Measurements from ENCODE around the gene UFC1.
"Not testable (repeated sequence)": the region's sequence is repeated elsewhere in the genome, so short reads cannot be mapped to it uniquely, and the experiment has no call there.

Gene UFC1

DNA sequence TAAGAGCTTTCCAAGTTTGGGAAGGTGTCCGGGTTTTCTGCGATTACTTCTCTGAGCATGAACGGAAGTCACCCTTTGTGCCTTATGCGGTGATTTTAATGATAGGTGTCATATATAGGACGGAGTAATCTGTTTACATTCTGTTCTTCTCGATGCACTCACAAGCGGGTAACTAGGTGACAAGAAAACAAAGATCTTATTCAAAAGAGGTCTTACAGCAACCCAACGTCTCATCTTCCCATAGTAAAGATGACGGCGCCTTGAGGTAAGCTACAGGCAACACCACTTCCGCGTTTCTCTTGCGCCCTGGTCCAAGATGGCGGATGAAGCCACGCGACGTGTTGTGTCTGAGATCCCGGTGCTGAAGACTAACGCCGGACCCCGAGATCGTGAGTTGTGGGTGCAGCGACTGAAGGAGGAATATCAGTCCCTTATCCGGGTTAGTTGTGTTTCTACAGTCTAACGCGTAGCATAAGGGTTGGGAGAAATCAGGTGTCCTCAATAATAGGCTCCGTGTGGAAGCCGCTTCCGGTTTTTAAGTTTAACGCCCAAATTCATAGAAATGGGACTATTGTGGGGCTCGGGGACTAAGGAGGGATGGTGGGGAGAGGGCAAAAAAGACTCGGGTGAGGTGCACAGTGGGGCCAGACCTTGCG is at the start of gene UFC1:
TSS of gene UFC1 (plus strand) at position 297 of the 656 bp plus-strand sequence. CDS start at position 317, 20 bp downstream.
- DNase-seq (ENCODE audit: low read depth in 2 of 2), result peak; percentile 66 to 77

DNA sequence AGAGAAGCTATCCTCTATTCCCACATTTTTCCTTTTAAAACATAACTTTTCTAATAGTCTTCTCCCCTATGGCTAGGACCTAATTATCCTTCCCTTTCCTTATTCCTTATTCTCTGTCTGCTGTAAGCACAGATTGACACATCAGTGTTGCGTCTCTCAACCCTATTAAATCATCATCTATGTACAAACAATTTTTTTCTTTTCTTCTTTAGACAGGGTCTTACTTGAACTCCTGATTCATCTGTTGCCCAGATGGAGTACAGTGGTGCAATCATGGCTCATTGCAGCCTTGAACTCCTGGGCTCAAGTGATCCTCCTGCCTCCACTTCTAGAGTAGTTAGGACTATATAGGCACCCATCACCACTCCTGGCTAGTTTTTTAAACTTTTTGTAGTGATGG is 47.3 kb upstream of the UFC1 start:
- DNase-seq (ENCODE audit: low read depth in 2 of 2), result no peak

DNA sequence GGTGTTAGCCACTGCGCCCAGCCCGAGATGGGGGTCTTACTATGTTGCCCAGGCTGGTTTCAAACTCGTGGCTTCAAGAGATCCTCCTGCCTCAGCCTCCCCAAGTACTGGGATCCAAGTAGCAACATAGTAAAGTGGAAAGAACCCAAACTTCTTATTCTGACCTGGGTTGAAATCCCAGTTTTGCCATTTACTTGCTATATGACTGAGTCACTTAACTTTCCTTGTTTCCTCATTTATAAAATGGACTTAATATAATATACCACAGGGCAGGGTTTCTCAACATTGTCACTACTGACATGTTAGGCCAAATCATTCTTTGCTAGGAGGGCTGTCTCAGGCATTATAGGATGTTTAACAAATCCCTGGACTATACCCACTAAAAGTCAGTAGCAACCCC is 42.7 kb upstream of the UFC1 start:
- DNase-seq (ENCODE audit: low read depth in 2 of 2), result no peak

DNA sequence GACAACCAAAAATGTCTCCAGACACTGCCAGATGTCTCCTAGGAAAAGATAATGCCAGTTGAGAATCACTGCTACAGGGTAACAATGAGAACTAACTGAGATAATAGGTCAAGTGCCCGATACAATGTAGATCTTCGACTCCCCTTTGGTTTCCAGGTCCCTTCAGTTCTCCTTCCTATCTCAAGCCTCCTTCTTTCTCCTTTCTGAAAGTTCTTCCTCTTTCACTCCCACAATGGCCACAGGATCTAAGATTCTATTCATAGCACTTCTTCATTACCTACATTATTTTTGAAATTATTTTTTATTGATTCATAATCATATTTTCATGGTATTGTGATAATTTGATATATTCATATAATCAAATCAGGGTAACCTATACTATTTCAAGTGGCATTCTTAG is 42.3 kb upstream of the UFC1 start:
- no peak for DNase-seq (ENCODE audit: low read depth in 2 of 2)

DNA sequence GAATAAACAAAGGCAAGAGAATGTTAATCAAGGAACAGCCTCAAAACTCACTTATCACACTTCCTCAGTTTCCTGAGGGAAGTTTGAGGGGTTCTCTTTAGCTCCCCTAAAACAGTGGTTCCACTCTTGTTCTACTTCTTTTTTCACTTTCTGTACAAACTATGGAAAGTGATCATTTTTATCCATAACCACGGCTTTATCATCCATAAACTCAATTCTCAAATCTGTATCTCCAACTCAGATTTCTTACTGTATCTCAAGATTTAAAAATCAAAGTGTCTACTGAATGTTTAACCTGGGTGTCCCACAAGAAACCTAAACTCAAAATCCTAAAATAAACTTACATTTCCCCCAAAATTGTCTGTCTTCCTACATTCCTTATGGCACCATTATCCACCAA is 39.9 kb upstream of the UFC1 start:
- no peak for DNase-seq (ENCODE audit: low read depth in 2 of 2)

DNA sequence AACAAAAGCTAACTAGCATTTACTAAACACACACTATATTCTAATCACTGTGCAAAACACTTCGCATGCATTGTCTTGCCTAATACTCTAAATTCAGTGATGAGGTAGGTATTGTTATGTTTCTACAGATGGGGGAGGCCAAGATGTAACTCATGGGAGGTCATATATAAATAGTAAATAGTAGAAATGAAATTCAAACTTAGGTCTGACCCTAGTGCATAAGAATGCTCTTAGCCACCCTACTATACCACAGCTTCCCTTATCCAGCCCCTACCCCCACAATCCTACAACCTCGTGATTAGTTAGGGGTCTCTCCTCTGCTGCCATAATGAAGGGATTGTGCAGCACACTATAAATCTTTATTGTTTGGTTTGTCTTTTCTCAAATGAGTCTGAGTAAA is 39.2 kb upstream of the UFC1 start:
- no peak for DNase-seq (ENCODE audit: low read depth in 2 of 2)

DNA sequence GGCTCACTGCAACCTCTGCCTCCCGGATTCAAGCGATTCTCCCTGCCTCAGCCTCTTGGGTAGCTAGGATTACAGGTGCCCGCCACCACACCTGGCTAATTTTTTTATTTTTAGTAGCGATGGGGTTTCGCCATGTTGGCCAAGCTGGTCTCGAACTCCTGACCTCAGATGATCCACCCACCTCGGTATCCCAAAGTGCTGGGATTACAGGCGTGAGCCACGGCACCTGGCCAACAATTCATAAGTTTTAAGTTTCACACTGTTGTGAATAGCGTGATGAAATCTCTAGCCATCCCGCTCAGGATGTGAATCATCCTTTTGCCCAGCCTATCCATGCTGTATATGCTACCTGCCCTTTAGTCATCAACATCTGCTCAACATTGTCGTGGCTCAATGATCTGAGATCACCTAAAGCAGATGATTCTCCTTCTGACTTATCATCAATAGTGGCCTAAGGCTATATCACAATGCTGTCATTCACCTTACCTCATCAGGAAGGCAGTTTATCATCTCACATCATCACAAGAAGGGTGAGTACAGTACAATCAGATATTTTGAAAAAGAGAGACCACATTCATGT is 38.6 kb upstream of the UFC1 start:
- peak; percentile 41 to 51 for DNase-seq (ENCODE audit: low read depth in 2 of 2)

DNA sequence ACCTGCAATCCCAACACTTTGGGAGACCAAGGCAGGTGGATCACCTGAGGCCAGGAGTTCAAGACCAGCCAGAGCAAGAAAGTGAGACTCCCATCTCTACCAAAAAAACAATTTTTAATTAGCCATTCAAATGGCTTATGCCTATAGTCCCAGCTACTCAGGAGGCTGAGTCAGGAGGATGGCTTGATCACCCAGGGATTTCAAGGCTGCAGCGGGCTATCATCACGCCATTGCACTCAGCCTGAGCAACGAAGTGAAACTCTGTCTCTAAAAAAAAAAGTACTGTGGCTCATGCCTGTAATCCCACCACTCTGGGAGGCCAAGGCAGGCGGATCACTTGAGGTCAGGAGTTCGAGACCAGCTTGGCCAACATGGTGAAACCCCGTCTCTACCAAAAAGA is 37.8 kb upstream of the UFC1 start:
- DNase-seq (ENCODE audit: low read depth in 2 of 2), result not testable (repeated sequence)

DNA sequence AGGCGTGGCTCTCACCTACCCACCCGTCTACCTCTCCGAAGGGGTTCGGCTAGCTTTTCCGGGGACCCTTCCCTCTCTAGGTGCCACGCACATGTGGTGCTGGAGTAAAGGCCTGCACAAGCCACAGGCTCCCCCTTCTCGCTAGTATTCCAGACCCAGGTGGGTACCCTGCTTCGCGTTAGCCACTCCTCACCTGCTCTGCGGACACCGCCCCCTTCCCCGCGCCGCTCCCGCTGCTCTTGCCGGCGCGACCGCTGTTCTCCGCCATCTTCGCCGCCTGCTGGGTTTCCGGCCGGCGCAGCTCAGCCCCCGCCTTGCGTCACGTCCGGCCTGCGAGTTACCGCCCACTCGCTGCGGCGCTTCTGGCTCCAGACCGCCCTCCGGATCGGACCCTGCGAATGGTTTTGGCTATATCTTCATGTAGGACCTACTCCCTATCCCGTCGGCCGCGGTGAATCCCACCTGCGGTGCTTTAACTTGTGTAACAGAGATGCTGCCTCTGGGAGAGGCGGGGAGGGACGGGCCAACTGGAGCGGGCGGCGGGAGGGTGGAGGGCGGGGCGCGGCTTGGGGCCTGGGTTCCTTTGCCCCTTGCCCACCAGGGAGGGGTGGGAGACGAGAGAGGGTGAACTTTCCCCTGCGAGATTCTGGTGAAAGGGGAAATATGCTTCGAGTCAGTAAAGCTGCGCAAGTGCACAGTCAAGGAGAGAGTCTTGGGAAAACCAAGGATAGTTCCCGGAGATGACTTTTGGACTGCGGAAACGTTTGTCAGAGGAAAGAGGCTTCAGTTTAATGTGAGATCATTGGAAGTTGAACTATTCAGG is 35.8 kb upstream of the UFC1 start, which contains the start of the genes NIT1 and PFDN2:
TSS of gene NIT1 (plus strand) at position 347 of the 823 bp plus-strand sequence. CDS start at position 419, 72 bp downstream.
TSS of gene PFDN2 (minus strand) at position 279 of the 823 bp plus-strand sequence. CDS start at position 268, 11 bp downstream.
- peak; percentile 74 to 82 for DNase-seq (ENCODE audit: low read depth in 2 of 2)

DNA sequence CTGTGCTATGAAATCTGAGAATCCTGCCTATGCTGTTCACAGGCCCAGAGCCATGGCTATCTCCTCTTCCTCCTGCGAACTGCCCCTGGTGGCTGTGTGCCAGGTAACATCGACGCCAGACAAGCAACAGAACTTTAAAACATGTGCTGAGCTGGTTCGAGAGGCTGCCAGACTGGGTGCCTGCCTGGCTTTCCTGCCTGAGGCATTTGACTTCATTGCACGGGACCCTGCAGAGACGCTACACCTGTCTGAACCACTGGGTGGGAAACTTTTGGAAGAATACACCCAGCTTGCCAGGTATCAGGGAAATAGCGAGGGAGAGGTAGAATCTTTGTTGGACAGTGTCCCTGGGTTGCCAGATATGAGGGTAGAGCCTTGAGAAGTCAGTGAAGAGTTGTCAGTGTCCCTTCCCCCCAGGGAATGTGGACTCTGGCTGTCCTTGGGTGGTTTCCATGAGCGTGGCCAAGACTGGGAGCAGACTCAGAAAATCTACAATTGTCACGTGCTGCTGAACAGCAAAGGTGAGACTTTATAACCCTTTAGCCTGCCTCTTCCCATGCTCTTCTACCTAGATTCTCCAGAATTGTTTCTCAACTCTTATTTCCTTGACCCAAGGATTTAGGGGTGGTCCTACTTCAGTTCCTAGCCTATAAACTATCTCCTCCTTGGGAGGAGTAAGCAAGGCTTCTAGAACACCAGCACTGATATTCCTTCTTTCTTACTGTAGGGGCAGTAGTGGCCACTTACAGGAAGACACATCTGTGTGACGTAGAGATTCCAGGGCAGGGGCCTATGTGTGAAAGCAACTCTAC is 34.5 kb upstream of the UFC1 start:
- DNase-seq (ENCODE audit: low read depth in 2 of 2), result peak; percentile 66 to 70

DNA sequence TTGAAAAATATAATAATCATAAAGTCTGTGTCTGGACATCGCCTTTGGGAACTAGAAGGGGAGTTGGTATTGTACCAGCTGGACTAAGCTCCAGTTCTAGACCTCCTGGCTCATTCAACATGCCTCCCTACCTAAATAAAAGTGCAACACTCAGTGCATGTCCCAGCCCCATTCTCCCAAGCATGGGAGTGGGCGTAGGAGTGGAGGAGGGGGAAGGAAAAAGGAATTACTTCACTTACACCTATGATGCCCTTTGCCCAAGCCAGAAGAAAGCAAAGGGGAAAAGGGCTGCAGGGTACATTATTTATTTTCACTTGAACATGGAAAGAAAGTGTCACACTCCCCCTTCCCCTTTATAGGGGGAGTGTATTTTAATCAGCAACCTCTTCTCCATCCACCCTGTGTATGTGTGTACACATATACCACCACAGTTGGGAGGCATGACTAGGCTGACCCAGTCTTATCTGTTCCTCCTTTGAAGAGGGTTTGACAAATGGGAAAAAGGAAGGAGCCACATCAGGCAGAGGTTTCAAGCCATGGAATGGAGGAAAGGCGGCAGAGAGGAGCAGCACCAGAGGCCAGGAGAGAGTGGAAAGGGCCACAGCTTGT is 32.6 kb upstream of the UFC1 start:
- no peak for DNase-seq (ENCODE audit: low read depth in 2 of 2)

DNA sequence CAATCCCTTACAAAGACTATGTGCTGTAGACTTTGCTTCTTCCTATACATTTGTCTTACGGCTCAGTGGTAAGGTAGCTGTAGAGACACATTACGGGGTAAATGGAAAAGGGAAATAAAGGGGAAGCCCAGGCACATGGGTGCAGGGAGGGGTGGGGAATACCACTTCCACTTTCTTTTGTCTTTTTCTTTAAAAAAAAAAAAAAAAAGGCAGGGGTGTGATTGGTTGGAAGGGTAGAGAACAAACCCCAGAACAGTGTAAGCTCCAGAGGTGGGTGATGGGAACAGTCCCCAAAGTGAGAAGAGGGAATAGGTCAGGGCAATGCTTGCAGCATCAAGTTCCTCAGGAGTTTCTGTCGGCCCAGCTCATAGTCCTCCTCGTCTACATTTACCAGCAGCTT is 31.9 kb upstream of the UFC1 start:
- no peak for DNase-seq (ENCODE audit: low read depth in 2 of 2)

DNA sequence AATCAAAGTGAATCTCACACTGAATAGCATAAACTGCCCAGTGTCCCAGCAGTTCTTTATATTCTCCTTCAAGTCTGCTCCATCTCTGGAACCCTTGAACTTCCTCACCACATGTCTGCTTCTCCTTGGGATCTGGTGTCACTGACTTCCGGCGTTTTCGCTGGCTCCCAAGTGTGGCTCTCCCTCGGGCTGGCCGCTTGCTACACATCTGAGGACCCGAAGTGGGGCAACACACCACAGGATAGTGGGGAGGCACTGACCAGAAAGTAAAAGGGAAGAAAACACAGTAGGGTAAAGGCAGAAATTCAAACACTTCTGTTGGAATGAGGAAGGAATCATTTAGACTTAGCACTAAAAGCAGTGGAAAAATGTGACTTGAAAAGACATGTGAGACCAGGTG is 30.8 kb upstream of the UFC1 start:
- DNase-seq (ENCODE audit: low read depth in 2 of 2), result no peak

DNA sequence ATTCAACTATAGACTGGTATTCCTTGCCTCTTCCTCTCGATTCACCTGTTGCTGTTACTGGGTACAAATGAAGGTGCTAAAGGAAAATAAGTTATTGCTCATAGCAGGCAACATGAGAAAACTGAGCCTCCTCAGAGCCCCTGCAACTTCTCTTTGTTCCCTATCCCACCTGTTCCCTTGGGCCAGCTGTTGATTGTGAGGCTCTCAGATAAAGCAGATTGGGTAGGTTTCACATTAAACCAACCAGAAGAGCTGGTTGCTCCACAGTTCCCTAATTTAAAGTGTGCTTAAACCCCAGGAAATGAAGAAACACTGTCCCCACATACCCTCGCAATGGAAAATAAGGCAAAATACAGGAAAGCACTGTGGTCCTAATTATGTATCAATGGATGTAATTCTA is 26.1 kb upstream of the UFC1 start:
- no peak for DNase-seq (ENCODE audit: low read depth in 2 of 2)

DNA sequence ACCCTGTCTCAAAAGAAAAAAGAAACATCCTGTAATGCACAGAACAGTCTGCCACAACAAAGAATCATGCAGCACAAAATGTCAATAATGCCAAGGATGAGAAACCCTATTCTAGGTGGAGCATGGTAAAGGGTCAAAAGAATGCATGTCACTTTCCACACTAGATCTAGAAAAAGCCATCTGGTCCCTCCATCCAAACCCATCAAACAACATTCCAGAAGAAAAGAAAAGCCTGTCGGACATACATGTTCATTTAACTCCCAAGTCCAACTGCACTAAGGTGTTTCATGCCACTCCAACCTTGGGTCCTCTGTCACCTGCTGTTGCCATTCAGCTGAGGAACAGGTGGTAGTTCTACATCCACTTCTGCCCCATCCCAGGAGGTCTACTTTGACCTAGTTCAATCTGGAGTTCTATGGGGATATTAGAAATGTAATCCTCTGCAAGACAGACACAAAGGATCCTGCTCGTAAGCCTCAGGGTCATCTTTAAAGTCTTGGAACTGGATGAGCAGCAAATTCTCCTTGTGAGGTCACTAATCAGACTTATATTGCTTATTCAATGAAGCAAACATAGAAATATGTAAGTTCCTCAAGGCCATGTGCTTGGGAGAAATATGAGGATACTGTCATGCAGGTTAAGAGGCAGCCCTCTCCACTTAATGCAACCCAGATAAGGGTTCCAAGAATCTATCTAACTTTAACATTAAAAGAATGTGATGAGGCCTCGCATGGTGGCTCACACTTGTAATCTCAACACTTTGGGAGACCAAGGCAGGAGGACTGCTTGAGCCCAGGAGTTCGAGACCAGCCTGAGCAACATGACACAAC is 25.0 kb upstream of the UFC1 start:
- no peak for DNase-seq (ENCODE audit: low read depth in 2 of 2)

DNA sequence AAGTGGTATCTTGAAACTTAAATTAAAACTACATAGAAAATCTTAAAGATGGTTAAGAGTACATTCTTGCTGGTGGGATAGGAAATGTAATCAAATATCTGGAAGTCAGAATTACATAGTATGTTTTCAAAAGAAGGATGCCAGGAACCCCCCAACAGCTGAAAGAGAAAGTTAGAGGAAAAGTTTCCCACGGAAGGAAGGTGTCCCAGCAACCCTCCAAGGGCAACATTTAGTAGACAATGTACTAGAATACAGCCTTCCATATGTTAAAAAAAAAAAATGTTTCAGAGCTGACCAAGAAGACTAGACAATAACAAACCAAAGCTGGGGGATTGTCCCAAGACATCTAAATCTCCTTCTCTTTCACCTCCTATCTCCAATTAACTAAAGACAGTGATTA is 23.5 kb upstream of the UFC1 start:
- DNase-seq (ENCODE audit: low read depth in 2 of 2), result no peak

DNA sequence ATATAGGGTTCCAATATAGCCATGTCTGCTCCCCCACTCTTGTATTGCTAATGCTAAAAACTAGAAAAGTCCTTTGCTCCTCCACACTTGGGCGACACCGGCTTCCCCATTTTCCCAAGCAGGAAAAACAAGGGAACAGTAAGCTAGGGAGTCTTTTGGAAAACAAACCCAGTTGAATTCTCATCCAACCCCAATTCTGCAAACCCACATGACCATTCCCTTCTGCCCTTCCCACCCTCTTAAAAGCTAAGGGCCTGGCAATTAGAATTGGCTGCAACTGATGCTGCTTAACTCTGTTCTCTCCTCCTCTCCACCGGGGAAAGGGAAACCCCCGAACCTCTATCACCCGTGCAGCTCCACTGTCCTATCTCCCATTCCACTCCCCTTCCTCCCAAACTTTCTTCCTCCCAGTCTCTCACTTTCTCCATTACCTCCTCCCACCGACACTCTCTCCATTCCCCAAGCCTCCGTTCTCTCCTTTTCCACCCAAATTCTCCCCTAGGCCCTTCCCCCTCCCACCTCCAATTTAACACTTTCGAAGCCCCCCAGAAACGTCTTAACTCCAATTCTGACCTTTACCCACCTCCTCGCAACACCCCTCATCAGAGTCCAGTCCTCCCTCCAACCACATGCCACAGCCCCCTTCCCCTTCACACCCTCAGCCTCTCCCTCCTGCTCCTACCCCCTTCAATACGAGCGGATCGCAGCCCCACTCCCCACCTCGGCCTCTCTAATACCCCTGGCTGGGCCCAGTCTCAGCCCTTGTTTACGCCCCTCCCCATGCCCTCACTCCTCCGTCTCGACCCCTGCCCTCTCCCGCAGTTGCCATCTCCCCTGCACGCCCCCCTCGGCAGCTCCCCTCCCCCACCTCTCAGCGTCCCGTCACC is 22.0 kb upstream of the UFC1 start:
- no peak for DNase-seq (ENCODE audit: low read depth in 2 of 2)

DNA sequence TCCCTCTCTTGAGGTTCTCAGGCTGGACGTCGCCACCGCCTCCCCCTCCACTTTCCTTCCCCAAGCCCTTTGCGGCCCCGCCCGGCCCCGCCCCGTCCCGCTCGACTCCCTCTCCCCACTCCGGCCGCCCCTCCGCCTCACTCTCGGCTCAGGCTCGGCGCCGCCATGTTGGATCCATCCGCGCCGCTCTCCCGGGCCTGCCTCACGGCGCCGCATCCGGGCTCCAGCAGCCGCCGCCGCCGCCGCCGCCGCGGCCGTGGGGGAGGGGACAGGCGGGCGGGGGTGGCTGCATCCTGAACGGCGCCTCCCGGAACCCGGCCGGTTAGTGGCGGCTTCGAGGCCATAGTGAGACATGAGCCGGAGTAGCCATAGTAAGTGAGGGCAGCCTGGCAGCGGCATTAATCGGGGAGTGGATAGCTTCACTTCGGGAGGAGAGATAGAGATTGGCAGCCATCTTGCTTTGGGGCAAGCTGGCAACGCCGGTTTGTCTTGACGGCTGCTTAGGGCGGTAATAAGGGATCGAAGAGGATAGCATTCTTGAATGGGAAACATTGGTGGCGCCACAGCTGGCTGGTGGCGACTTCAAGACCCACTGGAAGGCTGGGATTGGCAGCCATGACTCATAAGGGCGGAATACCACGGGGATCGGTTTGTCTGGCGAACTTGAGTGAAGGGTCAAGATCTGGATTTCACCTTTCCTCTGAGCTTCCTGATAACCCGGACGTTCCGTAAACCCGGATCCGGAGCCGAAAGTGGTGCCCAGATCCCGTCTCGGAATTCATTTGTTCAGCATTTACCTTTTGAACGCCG is 21.2 kb upstream of the UFC1 start, which contains the start of gene DEDD:
TSS of gene DEDD (minus strand) at position 258 of the 810 bp plus-strand sequence. CDS start 8,205 bp downstream, outside the sequence.
- DNase-seq (ENCODE audit: low read depth in 2 of 2), result peak; percentile 87 to 90

Data from stimulated activated CD4-positive, alpha-beta T cell treated with anti-CD3 and anti-CD28 coated beads, Interleukin-15, amount 100 ng/mL, for 48 hours (primary cell).